Stimulated activated CD4-positive, alpha-beta T cell treated with anti-CD3 and anti-CD28 coated beads, TNF-alpha, amount 100 ng/mL, for 4 hours (primary cell): ENCODE data around the gene FAM163A.
A peak's percentile ranks its signal among the peaks of the same experiment; 100 is the strongest.
"Not testable (repeated sequence)": the region's sequence is repeated elsewhere in the genome, so short reads cannot be mapped to it uniquely, and the experiment has no call there.

Source experiments
- DNase-seq, 3 experiments: peaks; one replicate each; pipeline ENCODE4 v3.0.0-alpha.2; 2020; ENCODE audit warnings: low read depth in 3 of 3

FAM163A gene

DNA sequence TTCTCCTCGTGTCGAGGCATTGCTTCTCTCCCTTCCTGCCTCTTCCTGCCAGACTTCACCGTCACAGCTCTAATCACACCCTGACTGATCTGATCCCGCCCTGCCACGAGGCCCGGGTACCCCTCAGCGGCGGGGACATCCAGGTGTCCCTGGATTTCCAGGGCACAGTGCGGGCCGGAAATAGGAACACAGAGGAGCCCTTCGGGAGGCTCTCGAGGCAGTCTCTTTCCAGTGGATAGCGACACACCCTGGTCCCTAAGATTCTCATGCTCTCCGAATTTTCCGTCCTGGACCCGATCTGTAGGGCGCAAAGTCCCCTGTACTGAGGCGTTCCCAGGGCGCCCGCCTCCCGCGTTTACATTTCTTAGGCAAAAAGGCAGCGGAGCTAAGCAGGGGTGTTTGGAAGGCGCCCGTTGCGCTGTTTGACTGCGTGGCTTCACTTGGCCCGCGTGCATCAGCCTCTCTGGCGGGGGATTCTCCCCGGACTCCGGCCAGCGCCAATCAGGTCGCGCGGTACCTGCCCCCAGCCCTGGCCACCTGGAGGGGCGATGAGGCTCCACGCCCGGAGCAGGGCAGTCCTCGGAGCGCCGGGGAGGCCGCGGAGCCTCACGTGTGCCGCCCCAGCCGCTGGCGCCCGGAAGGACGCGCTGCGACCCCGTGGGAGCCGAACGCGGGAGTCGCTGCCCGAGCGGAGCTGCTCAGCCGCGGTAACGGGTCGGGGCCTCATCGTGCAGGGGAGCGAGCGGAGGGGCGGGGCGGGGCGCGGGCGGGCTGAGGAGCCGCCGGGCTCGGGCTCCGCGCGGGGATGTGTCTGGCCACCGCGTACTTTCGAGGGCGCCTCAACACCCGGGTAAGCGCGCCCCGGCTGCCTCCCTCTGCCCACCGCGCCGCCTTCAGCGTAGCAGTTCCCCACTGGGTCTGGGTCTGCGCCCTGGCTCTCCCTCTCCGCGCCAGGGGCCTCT lies at the start of gene FAM163A:
Gene FAM163A, plus strand, starts transcription at position 575 of the 962 bp plus-strand sequence. CDS start 69,807 bp downstream, outside the sequence.
- DNase-seq, result no peak

DNA sequence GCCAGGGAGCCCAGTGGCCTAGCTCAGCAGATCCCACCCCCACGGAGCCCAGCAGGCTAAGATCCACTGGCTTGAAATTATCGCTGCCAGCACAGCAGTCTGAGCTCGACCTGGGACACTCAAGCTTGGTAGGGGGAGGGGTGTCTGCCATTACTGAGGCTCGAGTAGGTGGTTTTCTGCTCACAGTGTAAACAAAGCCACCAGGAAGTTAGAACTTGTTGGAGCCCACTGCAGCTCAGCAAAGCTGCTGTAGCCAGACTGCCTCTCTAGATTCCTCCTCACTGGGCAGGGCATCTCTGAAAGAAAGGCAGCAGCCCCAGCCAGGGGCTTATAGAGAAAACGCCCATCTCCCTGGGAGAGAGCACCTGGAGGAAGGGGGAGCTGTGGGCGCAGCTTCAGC lies 48.6 kb upstream of the FAM163A start:
- not testable (repeated sequence) for DNase-seq

- no peak for DNase-seq
Observed at GRCh38 chr1:179702946-179703539, 40.0 kb upstream of the FAM163A start.

DNA sequence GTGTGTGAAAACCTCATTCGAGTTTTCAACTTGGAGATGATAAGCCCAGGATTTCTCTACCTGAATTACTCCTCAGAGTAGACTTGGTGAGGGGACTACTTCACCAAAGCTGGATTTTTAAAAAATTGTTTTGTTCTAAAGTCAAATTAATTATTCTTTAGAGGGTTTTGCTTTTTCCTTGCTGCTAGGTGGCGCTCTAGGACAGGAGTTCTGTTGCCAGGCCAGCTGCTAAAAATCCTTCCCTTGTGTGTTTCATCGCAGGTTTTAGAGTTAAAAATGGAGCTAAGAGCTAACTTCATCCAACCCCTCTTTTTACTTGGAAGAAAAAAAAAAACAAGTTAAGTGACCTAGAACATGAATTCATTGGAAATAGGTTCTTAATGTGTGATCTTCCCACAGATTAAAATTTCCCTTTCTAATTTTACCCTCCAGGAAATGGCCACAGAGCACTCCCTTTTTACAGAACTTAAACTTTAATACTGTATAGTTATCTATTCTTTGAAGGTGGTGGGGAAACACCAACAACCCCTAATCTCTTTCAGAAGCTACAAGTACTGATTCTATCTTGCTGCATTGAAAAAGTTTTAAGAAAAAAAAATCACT lies 36.7 kb upstream of the FAM163A start:
- DNase-seq, result peak in 2 of 3 experiments; percentile 5 to 28

GRCh38 chr1:179707406-179707805 lies 35.7 kb upstream of the FAM163A start:
- DNase-seq, result no peak

DNA sequence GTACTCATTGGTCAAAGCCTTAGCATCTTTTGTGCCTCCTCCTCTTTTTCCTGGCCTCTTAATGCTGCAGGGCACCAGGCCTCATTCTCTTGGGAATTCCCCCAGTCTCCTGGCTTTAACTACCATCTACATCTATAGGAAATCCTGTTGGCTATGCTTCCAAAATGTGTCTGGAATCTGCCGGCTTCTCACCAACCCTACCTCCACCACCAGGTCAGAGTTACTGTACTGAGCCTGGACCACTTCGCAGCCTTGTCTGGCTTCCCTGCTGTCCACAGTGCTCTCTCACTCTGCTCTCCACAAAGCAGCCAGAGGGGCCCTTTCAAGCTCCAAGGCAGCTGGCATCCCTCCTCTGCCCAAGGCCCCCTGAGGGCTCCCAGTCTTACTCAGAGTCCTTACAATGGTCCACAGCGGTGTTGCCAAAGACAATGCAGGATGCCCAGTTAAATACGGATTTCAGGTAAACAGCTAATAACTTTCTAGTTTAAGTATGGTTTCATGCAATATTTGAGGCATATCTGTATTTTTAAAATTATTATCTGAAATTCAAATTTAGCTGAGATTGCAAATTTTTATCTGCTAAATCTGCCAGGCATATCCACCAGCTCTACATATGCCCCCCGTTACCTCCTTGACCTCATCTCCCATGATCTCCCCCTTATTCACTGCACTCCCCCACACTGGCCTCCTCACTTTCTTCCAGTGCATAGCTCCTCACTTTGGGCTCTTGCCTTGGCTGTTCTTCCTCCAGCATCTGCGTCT lies 34.5 kb upstream of the FAM163A start:
- DNase-seq, result no peak

- no peak for DNase-seq
Observed at GRCh38 chr1:179709841-179710329, 33.2 kb upstream of the FAM163A start.

DNA sequence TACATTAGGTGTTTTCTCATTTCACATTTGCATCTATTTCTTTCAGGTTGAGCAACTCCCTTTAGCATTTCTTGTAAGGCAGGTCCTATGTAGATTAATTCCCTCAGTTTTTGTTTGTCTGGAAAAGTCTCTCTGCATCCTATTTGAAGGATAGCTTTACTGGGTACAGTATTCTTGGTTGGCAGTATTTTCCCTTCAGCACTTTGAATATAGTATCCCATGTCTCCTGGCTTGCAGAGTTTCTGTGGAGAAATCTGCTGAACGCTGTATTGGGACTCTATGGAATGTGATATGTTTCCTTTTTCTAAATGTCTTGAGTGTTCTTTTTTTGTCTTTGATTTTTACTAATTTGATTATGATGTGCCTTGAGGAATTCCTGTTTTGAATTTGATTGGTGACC lies 28.9 kb upstream of the FAM163A start:
- DNase-seq, result no peak

- no peak for DNase-seq
Observed at GRCh38 chr1:179714623-179715022, 28.5 kb upstream of the FAM163A start.

GRCh38 chr1:179719272-179719671 lies 23.8 kb upstream of the FAM163A start:
- DNase-seq, result no peak

GRCh38 chr1:179728271-179728670 lies 14.8 kb upstream of the FAM163A start:
- no peak for DNase-seq

DNA sequence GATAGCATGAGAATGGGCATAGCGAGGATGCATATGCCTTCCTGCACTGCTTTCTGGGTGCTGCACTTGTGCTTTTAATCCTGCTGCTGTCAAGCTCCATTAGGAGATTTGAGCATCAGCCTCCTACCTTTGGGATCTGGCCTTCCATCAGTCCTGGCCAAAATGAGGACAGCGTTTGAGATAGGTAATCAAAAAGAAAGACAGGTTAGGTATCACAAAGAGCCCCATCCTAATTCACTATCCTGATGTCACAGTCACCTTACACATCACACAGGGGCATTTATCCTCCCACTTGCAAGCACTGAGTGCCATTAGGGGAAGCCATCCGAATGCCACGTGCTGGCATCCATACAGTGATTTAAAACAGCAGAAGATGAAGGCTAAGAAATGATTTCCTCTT lies 13.2 kb upstream of the FAM163A start:
- DNase-seq, result no peak

GRCh38 chr1:179731643-179732042 lies 11.4 kb upstream of the FAM163A start:
- no peak for DNase-seq

- no peak for DNase-seq
Observed at GRCh38 chr1:179742291-179742690, 800 bp upstream of the FAM163A start.

- no peak for DNase-seq
Observed at GRCh38 chr1:179743679-179744400, 749 bp downstream of the FAM163A start.

DNA sequence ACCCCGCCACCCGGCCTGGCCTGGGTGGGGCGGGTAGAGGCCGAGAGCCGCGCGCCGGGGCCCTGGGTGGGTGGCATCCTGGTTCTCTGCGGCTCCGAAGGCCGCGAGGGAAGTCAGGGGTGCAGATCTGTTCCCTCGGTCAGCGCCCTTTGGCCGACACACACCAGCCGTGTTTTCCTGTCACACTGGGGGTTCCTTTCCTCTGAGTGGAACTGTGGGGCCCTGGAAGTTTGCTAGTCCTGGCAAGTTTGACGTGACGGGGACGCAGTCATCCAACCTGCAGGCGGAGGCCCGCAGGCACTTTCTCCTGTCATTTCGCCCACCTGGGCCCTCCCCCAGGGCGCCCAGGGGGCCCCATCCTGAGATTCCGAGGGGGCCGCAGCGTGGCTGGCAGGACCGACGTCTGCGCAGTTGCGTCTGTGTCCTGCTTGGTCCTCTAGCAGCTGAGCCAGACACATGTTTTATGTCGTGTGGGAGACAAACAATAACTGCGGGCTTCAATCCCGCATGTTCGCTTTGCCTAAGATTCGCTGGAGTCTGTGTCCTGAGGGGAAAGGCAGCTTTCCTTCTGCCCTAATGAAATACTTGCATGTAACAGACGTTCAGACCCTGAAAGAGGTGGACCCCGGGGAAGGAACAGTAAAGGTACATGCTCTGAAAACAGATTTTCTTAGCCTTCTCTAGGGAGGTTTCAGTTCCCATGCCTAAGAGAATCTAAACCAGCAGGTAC lies 1.5 kb downstream of the FAM163A start:
- no peak for DNase-seq

DNA sequence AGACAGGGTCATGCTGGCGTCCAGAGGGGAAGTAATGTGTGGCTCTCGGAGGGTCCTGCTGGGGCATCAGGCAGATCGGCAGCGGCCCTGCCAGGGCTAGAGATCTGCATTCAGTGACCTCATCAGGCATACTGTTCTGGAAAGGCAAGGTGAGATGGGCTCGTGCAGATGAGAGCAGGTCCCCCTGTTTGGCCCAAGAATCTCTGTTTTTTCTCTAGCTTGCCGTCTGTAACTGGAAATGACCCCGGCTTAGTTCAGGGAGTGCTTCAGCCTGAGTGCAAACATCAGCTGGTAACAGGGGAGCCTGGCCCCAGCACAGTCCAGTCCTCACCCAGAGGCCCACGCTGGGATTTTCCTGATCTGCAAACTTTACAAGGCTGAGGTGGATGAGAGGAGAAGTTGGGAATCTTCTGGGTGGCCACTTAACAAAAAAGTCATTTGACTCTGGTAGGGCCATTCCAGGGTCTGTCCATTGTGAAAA lies 2.1 kb downstream of the FAM163A start:
- DNase-seq, result no peak

GRCh38 chr1:179745743-179746142 lies 2.7 kb downstream of the FAM163A start:
- no peak for DNase-seq

- no peak for DNase-seq
Observed at GRCh38 chr1:179747611-179748010, 4.5 kb downstream of the FAM163A start.

GRCh38 chr1:179748772-179749171 lies 5.7 kb downstream of the FAM163A start:
- no peak for DNase-seq
